SU-DHL-6 (cell line): Measurements from ENCODE around the gene CCKAR.

Source experiments
- EZH2phosphoT487 ChIP-seq: fragments of 200-600 bp; sonication (generic), shearing (Covaris generic); conservative IDR thresholded peaks from 2 replicates; pipeline ENCODE4 v1.6.1; 2018; ENCODE audit warnings: mild to moderate bottlenecking, antibody characterized with exemption, low read length, moderate library complexity, mixed read lengths
- TF ChIP-seq, protein P1 (sequence below): fragments of 200-600 bp; sonication (generic); IDR thresholded peaks from one replicate; pipeline ENCODE4 v1.5.1; 2017; ENCODE audit warnings: antibody characterized with exemption, mild to moderate bottlenecking, low read length, moderate library complexity; ENCODE audit not compliant: insufficient read depth, poor library complexity, severe bottlenecking

DNA sequence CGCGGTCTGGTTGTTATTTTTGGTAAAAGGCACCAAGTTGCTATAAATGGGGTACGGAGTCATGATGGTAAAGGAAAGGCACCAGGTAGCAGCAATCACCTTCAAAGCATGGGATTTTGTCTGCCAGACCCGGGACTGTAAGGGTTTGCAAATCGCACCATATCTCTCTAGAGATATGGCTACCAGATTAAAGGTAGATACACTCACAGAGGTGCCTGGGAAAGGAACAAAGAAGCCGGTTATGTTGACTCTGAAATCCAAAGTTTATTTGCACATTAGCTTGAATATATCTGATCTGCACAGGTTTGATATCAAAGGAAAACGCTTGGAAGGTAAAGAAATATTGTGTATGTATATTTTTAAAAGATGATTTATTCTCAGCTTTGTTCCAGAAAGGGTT, 4.6 kb downstream of the CCKAR start:
- TF ChIP-seq, protein P1, sequence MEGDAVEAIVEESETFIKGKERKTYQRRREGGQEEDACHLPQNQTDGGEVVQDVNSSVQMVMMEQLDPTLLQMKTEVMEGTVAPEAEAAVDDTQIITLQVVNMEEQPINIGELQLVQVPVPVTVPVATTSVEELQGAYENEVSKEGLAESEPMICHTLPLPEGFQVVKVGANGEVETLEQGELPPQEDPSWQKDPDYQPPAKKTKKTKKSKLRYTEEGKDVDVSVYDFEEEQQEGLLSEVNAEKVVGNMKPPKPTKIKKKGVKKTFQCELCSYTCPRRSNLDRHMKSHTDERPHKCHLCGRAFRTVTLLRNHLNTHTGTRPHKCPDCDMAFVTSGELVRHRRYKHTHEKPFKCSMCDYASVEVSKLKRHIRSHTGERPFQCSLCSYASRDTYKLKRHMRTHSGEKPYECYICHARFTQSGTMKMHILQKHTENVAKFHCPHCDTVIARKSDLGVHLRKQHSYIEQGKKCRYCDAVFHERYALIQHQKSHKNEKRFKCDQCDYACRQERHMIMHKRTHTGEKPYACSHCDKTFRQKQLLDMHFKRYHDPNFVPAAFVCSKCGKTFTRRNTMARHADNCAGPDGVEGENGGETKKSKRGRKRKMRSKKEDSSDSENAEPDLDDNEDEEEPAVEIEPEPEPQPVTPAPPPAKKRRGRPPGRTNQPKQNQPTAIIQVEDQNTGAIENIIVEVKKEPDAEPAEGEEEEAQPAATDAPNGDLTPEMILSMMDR: no peak
- no peak for TF ChIP-seq EZH2phosphoT487
